CD1c-positive myeloid dendritic cell (primary cell): ENCODE measurements around the gene NIM1K.
"Not testable (repeated sequence)": the region's sequence is repeated elsewhere in the genome, so short reads cannot be mapped to it uniquely, and the experiment has no call there.

Source experiments
- DNase-seq: peaks from one replicate; pipeline ENCODE4 v3.0.0-alpha.2; 2016; ENCODE audit errors: extremely low spot score

NIM1K gene

GRCh38 chr5:43190755-43191603 lies 1.0 kb upstream of the NIM1K start:
- DNase-seq = no peak

GRCh38 chr5:43192558-43193180 lies 644 bp downstream of the NIM1K start:
- peak; percentile 18 for DNase-seq

- DNase-seq = peak; percentile 87
Observed at GRCh38 chr5:43193181-43193893, 1.3 kb downstream of the NIM1K start.

- DNase-seq = no peak
Observed at GRCh38 chr5:43193894-43194265, 1.9 kb downstream of the NIM1K start.

- no peak for DNase-seq
Observed at GRCh38 chr5:43195670-43196265, 3.7 kb downstream of the NIM1K start.

- DNase-seq = no peak
Observed at GRCh38 chr5:43197535-43197934, 5.5 kb downstream of the NIM1K start.

GRCh38 chr5:43201442-43201841 lies 9.4 kb downstream of the NIM1K start:
- DNase-seq = not testable (repeated sequence)

GRCh38 chr5:43202380-43202779 lies 10.4 kb downstream of the NIM1K start:
- DNase-seq = no peak

GRCh38 chr5:43203373-43203772 lies 11.3 kb downstream of the NIM1K start:
- no peak for DNase-seq

GRCh38 chr5:43204958-43205357 lies 12.9 kb downstream of the NIM1K start:
- no peak for DNase-seq

GRCh38 chr5:43207601-43208000 lies 15.6 kb downstream of the NIM1K start:
- DNase-seq = no peak

GRCh38 chr5:43208658-43209057 lies 16.6 kb downstream of the NIM1K start:
- DNase-seq = no peak

- no peak for DNase-seq
Observed at GRCh38 chr5:43209060-43209459, 17.0 kb downstream of the NIM1K start.

GRCh38 chr5:43209833-43210232 lies 17.8 kb downstream of the NIM1K start:
- no peak for DNase-seq

- no peak for DNase-seq
Observed at GRCh38 chr5:43210570-43210969, 18.5 kb downstream of the NIM1K start.

- DNase-seq = no peak
Observed at GRCh38 chr5:43213951-43214350, 21.9 kb downstream of the NIM1K start.

GRCh38 chr5:43215073-43215631 lies 23.1 kb downstream of the NIM1K start:
- peak; percentile 33 for DNase-seq

- no peak for DNase-seq
Observed at GRCh38 chr5:43216941-43217340, 24.9 kb downstream of the NIM1K start.

GRCh38 chr5:43219120-43219519 lies 27.1 kb downstream of the NIM1K start:
- no peak for DNase-seq

GRCh38 chr5:43221502-43221901 lies 29.5 kb downstream of the NIM1K start:
- no peak for DNase-seq

- no peak for DNase-seq
Observed at GRCh38 chr5:43225649-43226245, 33.7 kb downstream of the NIM1K start.

GRCh38 chr5:43227655-43228054 lies 35.6 kb downstream of the NIM1K start:
- peak; percentile 26 for DNase-seq
